Stimulated activated CD4-positive, alpha-beta T cell treated with anti-CD3 and anti-CD28 coated beads, Interleukin-1b, Interleukin-23, amount 100 ng/mL, for 4 hours (primary cell): ENCODE measurements around the gene SHANK1.
"Not testable (repeated sequence)": the region's sequence is repeated elsewhere in the genome, so short reads cannot be mapped to it uniquely, and the experiment has no call there.

Experiments used
- DNase-seq, 2 donors: peaks; one replicate each; pipeline ENCODE4 v3.0.0-alpha.2; 2020; ENCODE audit warnings: low read depth in 2 of 2

SHANK1 gene

GRCh38 chr19:50633973-50634372 is 85.6 kb downstream of the SHANK1 start:
- no peak for DNase-seq

DNA sequence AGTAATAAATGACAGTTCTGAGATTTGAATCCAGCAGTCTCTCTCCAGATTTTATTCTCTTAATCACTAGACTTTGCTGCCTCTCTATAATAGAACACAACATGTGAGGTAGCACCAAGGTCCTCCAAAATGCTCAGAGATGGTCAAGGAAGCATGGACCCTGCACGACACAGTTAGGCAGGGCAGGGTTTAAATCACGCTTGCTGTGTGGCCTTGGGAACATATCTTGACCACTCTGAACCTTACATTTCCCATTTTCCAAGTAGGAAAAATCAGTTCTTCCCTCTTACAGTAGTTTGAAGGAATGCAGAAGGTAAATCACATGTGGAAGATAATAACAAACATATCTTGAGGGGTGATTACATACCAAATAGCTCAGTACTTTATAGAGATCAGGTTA is 86.2 kb downstream of the SHANK1 start:
- no peak for DNase-seq

- no peak for DNase-seq
Observed at GRCh38 chr19:50632151-50632835, 87.3 kb downstream of the SHANK1 start.

DNA sequence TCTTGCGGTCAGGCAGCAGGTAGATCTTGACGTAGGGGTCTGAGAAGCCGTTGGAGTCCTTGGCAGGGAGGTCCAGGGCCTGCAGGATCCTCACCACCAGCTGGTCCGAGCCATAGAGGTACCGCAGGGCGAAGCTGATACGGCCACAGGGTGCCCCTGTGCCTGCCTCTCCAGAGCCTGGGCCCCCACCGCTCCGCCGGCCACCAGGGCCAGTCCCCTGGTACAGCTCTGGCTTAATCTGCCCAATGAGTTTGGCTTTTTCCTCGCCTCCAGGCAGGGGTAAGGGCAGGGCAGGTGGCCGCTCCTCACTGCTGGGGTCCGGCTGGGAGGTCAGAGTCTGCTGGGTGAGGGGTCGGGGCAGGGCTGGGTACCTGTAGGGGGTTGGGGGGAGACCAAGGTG is 89.8 kb downstream of the SHANK1 start:
- no peak for DNase-seq

- no peak for DNase-seq
Observed at GRCh38 chr19:50629194-50629593, 90.4 kb downstream of the SHANK1 start.

GRCh38 chr19:50628551-50628950 is 91.1 kb downstream of the SHANK1 start:
- DNase-seq, result no peak

GRCh38 chr19:50628146-50628545 is 91.5 kb downstream of the SHANK1 start:
- no peak for DNase-seq

GRCh38 chr19:50626795-50627194 is 92.8 kb downstream of the SHANK1 start:
- DNase-seq, result no peak

DNA sequence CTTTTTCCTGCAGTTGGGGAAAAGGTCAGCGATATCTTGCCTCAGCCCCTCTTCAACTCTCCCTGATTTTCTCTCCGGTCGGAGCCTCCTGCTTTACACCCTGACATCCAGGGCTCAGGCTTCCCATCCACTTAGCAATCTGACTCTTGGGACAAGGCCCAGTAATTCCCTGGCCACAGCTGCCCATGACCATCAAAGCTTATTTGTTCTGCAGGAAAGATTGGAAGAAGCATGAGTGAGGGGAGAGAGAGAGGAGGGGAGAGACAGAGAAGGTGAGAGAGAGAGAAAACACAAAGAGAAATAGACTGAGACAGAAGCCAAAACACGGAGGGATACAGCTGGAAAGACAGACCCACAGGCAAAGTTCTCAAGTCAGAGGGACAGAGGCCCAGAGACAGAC is 93.6 kb downstream of the SHANK1 start:
- DNase-seq, result no peak

- DNase-seq, result no peak
Observed at GRCh38 chr19:50624949-50625600, 94.5 kb downstream of the SHANK1 start.

- DNase-seq, result not testable (repeated sequence)
Observed at GRCh38 chr19:50620394-50620906, 99.2 kb downstream of the SHANK1 start.

DNA sequence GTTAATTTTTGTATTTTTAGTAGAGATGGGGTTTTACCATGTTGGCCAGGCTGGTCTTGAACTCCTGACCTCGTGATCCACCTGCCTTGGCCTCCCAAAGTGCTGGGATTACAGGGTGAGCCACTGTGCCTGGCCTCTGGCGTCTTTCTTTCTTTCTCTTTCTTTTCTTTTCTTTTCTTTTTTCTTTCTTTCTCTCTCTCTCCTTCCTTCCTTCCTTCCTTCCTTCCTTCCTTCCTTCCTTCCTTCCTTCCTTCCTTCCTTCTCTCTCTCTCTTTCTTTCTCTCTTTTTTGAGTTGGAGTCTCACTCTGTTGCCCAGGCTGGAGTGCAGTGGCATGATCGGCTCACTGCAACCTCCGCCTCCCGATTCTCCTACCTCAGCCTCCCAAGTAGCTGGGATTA is 100.4 kb downstream of the SHANK1 start:
- DNase-seq, result not testable (repeated sequence)

- not testable (repeated sequence) for DNase-seq
Observed at GRCh38 chr19:50618379-50618778, 101.2 kb downstream of the SHANK1 start.

- DNase-seq, result not testable (repeated sequence)
Observed at GRCh38 chr19:50612504-50613404, 106.8 kb downstream of the SHANK1 start.
